K562 treated with DMSO at 1 percent for 48 hours (cell line): ENCODE results near the gene OTUD6A. TPM values are rescaled to one million over a fixed set of nuclear protein-coding genes. Genes with fewer than 3 reads are reported as not detected.

Source experiments
- total RNA-seq: library from RNA; unstranded; fragments of 300-600 nt; gene quantifications from 2 replicates; pipeline ENCODE4 v1.2.3, GENCODE V29; 2022; ENCODE audit warnings: low replicate concordance; ENCODE audit errors: extremely low read depth

The OTUD6A gene
- not detected in 2 replicates for total RNA-seq

GRCh38 chrX:70062076-70062475, at the start of gene OTUD6A:
Gene OTUD6A (plus strand): TSS chrX:70062457. CDS start chrX:70062525, 68 bp downstream.

GRCh38 chrX:70049925-70050324, 12.3 kb upstream of the OTUD6A start, which contains the start of gene AWAT2:
Gene AWAT2 (minus strand): TSS chrX:70049938. CDS start chrX:70049932, 6 bp downstream.

Other genes starting within 250 kb of the OTUD6A start
- gene AWAT2, start 12.5 kb upstream of the OTUD6A start, total RNA-seq = not detected in 2 replicates
- not detected in 2 replicates for gene IGBP1, start 71.0 kb downstream of the OTUD6A start, total RNA-seq
- gene DGAT2L6, start 115.0 kb downstream of the OTUD6A start, total RNA-seq = not detected in 2 replicates
- gene AWAT1, start 172.2 kb downstream of the OTUD6A start, total RNA-seq = not detected in 2 replicates
- not detected in 2 replicates for gene P2RY4, start 197.7 kb downstream of the OTUD6A start, total RNA-seq
- gene ARR3, start 205.9 kb downstream of the OTUD6A start, total RNA-seq = not detected in 2 replicates
- gene RAB41, start 219.7 kb downstream of the OTUD6A start, total RNA-seq = not detected in 2 replicates
- gene PDZD11, start 227.5 kb downstream of the OTUD6A start, total RNA-seq = not detected in 2 replicates
- not detected in 2 replicates for gene KIF4A, start 227.6 kb downstream of the OTUD6A start, total RNA-seq